ENCODE measurements around the gene LYSMD2.

GRCh38 chr15:51752888-51753287 is 15.4 kb upstream of the LYSMD2 start:
- TF ChIP-seq CTCF (IDR thresholded peaks at IDR 0.05 in 4 of 5, conservative IDR thresholded peaks at IDR 0.05 in 1 of 5) (no peak), POLR2A (IDR thresholded peaks at IDR 0.05) (no peak)
